ENCODE data around the gene PPAN.

GRCh38 chr19:10069046-10069445 lies 37.1 kb upstream of the PPAN start:
- no peak for TF ChIP-seq POLR2A (IDR thresholded peaks at IDR 0.05)
- TF ChIP-seq, protein P1, sequence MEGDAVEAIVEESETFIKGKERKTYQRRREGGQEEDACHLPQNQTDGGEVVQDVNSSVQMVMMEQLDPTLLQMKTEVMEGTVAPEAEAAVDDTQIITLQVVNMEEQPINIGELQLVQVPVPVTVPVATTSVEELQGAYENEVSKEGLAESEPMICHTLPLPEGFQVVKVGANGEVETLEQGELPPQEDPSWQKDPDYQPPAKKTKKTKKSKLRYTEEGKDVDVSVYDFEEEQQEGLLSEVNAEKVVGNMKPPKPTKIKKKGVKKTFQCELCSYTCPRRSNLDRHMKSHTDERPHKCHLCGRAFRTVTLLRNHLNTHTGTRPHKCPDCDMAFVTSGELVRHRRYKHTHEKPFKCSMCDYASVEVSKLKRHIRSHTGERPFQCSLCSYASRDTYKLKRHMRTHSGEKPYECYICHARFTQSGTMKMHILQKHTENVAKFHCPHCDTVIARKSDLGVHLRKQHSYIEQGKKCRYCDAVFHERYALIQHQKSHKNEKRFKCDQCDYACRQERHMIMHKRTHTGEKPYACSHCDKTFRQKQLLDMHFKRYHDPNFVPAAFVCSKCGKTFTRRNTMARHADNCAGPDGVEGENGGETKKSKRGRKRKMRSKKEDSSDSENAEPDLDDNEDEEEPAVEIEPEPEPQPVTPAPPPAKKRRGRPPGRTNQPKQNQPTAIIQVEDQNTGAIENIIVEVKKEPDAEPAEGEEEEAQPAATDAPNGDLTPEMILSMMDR (IDR thresholded peaks at IDR 0.05), result no peak

Measured in lower leg skin (tissue), 3 donors.